GM12801 (cell line): ENCODE data around the gene MON2.

ENCODE experiments used
- CTCF ChIP-seq: IDR thresholded peaks from one replicate; pipeline ENCODE4 v1.5.1; 2011; ENCODE audit warnings: control low read depth; ENCODE audit not compliant: insufficient read length; ENCODE audit errors: extremely low read depth

MON2 gene

GRCh38 chr12:62525271-62525670 is 58.6 kb downstream of the MON2 start:
- TF ChIP-seq CTCF, result no peak

DNA sequence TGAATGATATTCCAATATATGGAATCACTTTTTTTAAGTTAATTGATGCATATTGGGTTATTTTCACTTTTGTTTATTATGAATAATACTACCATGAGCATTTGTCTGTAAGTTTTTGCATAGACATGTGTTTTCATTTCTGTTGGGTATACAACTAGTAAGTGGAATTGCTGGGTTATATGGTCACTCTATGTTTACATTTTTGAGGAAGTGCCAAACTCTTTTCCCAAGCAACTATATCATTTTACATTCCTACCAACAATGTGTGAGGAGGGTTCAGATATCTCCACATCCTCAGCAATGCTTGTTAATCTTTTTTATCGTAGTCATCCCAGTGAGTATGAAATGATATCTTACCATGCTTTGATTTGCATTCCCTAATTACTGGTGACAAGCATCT is 64.0 kb downstream of the MON2 start:
- TF ChIP-seq CTCF, result no peak

DNA sequence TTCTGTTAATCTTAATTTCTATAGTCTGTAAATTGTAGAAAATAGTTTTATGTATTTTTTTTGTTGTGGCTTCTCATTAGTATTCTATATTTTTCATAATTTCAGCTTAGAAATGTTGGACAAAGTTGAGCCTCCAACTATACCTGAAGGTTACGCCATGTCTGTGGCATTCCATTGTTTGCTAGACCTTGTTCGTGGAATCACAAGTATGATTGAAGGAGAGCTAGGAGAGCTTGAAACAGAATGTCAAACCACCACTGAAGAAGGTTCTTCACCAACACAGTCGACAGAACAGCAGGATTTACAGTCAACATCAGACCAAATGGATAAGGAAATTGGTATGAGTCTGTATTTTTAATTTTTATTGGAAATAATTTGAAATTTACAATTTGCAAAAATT is 65.7 kb downstream of the MON2 start:
- TF ChIP-seq CTCF, result no peak

- TF ChIP-seq CTCF, result no peak
Measured at GRCh38 chr12:62533087-62533754, 66.6 kb downstream of the MON2 start.

DNA sequence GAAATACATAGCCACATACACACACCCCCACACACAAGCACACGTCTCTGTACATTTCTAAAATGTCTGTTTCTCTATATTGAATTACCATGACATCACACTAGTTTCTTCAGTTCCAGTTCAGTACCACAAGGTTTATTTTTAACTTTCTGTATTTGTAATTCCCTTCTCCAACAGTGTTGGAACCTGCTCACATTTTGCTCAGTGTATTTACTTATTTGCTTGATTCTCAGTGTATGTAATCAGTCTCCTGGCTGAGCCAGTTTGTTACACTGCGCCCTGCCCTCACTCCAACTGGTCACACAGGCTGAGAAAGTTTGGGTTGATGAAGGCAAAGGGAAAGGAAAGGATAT is 67.1 kb downstream of the MON2 start:
- TF ChIP-seq CTCF, result no peak

- TF ChIP-seq CTCF, result no peak
Measured at GRCh38 chr12:62536546-62536945, 69.9 kb downstream of the MON2 start.

DNA sequence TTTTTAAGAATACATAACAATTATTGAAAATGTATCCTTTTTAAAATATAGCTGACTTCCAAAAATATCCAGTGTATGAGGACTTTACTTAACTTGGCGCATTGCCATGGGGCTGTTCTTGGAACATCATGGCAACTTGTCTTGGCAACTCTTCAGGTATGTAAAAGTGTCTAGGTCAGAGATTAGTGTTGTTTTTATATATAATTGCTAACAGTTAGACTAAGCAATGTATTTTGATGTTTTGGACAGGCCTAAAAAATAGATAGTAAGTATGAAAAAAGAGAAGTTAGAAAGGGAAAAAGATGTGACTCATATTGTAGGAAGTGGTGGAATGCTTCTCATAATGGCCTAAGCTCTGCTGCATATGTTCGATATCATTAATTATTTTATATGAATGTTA is 70.9 kb downstream of the MON2 start:
- no peak for TF ChIP-seq CTCF
